ENCODE measurements around the gene CYBRD1. TPM values are rescaled to one million over a fixed set of nuclear protein-coding genes. Genes with fewer than 3 reads are reported as not detected.

CYBRD1 gene
- total RNA-seq, 1 donor from 2014 or later = 126 TPM

DNA sequence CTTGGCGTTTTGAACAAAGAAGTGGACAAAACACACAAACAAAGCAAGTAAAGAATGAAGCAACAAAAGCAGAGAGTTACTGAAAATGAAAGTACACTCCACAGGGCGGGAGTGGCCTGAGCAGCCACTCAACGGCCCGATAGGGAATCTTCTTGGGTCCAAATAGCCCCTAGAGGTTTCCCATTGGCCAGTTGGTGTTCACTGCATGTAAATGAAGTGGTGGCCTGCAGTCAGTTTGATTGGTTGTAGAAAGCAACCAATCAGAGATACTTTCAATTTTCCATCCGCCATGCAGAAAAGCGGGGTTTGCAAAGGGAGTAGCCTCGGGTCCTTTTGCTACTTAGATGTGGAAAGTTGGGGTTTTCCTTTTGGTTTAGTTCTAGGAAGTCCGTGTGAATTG is 31.6 kb downstream of the CYBRD1 start:
- no peak for DNase-seq (ENCODE audit: low spot score)

DNA sequence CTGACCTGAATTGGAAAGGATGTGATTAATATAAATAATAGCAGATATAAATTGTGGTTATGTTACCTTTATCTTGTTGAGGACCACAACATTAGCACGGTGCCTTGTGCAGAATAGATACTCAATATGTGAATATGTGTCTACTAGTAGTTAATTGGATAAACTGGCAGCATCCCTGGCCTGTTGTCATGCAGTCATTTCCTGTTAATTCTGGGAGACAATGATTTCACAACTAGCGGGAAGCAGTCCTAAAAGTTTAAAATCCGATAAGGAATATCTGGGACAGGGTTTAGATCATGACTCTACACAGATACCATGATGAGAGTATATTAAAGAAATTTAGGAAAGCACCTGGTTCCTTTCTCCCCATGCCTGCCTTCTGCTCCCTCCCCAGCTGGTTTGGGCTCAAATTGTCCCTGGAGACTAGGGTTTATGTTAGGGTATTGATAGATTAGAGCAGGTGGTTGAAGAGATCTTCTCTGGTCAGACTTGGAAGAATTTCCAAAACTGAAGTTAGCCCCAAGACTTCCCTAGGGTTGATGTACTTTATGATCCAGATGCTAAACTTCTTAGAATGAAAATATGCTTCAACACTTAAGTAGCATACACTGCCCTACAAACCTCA is 32.8 kb downstream of the CYBRD1 start:
- no peak for DNase-seq (ENCODE audit: low spot score)

DNA sequence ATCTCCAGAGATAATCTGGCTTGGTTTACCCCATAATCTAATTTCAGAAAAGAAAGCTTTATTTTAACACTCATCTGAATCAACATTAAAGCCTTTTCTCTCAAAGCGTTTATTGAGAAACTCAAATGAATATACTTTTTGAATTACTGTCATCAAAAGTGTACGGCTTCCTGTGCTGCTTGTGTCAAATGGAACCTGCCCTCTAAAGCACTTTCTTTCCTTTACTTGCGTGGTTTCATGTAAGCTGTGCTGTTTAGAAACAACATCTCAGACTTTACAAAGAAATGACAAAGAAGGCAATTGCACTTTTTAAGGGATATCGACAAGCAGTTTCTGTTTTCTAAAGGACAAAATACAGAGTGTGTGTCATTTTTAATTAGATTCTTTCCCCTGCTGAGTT is 35.1 kb downstream of the CYBRD1 start:
- DNase-seq (ENCODE audit: low spot score) = no peak

DNA sequence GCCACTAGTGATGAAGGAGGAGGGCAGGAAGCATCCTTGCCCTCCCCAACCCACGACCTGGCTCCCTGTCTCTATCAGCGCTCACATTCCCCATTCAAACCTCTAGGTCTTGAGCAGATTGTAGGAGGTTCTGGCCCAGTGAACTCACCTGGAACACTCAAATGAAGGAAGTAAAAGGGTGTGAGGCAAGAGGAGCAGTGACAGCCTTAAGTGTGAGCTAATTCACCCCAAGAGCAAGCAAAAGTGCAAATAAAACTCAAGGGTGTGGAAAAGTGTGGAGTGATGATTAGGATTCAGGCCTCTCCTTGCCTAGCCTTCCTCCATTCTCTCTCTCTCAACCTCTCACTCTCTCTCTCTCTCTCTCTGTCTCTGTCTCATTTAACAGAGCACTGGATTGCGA is 41.0 kb downstream of the CYBRD1 start:
- DNase-seq (ENCODE audit: low spot score) = no peak

DNA sequence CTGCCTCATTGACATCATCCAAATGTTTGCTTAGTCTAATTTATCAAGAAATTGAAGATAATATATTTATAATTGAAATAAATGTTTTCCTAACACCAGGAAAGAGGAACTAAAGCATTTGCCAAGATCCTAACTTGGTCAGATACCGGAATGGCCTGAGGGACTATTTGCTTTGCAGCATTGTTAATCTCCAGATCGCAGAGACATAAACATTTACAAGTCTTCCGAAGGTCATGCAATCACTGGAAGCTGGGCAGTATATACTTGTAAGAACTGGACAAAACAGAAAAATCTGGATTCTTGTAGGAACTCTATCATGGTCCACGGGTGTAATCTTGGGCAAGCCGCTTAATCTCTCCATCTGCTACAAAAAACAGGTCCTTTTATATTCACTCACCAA is 42.2 kb downstream of the CYBRD1 start:
- no peak for DNase-seq (ENCODE audit: low spot score)

- DNase-seq (ENCODE audit: low spot score) = no peak
These were observed 43.8 kb downstream of the CYBRD1 start for GRCh38 chr2:171566057-171566456.

DNA sequence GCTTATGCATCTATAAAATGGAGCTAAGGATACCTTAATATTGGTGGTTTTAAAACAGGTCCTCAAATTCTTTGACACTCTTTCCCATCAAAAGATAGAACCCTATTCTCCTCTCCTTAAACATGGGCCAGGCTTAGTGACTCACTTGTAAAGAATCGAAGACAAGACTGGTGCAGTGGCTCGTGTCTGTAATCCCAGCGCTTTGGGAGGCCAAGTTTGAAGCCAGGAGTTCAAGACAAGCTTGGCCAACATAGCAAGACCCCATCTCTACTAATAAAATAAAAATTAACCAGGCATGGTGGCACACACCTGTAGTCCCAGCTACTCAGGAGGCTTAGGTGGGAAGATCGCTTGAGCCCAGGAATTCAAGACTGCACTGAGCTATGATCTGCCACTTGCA is 44.5 kb downstream of the CYBRD1 start:
- DNase-seq (ENCODE audit: low spot score) = no peak

DNA sequence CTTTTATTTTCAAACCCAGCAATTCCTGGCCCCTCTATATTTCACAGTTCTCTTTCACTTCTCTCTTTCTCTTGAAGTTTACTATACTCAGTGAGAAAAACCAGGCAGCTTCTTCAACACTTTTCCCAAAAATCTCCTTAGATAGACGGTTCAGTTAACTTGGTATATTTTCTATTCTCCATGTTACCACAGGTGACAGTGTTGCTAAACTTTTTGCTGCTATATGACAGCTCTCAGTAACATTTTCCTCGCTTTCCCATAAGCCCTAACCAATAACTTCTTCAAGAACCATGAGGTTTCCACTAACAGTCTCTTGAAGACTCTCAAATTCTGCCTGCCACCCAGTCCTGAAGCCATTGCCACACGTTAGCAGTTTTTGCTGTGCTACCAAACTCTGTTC is 45.8 kb downstream of the CYBRD1 start:
- DNase-seq (ENCODE audit: low spot score) = no peak

GRCh38 chr2:171571721-171572120 is 49.4 kb downstream of the CYBRD1 start:
- DNase-seq (ENCODE audit: low spot score) = no peak

DNA sequence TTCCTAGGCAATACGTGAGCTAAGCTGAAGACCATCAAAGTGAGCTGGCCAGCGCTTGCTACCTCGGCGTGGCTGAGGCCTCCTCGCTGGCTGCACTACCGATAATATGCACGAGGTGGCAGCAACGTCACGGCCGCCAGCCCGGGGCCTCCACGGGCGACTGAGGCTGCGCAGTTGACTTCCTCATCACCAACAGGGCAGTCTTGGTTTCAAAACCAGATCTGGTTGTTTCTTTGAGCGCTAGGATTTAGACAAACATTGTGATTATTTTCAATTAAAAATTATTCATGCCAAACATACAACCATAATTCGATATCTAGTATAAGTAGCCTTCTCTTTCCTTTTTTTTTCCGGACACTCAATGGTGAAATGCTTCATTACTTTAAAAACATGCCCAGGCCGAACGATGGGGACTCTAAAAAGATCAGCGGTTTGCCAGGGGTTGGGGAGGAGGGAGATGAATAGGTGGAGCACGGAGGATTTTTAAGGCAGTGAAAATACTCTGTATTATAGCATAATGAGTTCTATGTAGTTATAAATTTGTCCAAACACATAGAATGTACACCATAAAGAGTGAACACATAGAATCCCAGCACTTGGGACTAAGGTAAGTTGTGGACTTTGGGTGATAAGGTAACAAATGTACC is 52.0 kb downstream of the CYBRD1 start:
- peak; percentile 81 for DNase-seq (ENCODE audit: low spot score)

DNA sequence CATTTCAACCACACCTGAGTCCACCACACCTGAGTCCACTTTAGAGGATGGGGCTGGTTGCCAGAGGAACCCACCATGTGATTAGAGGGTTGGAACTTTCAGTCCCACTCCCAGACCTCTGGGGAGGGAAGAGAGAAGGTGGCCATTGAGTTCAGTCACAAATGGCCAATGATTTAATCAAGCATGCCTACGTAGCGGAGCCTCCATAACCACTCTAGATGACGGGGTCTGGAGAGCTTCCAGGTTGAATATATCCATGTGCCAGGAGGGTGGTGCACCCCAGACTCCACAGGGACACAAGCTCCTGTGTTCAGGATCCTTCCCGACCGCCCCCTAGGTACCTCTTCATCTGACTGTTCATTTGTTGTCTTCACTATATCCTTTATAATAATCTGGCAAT is 53.3 kb downstream of the CYBRD1 start:
- DNase-seq (ENCODE audit: low spot score) = no peak

- DNase-seq (ENCODE audit: low spot score) = no peak
These were observed 56.0 kb downstream of the CYBRD1 start for GRCh38 chr2:171578127-171578803.

- no peak for DNase-seq (ENCODE audit: low spot score)
These were observed 57.2 kb downstream of the CYBRD1 start for GRCh38 chr2:171579481-171579880.

DNA sequence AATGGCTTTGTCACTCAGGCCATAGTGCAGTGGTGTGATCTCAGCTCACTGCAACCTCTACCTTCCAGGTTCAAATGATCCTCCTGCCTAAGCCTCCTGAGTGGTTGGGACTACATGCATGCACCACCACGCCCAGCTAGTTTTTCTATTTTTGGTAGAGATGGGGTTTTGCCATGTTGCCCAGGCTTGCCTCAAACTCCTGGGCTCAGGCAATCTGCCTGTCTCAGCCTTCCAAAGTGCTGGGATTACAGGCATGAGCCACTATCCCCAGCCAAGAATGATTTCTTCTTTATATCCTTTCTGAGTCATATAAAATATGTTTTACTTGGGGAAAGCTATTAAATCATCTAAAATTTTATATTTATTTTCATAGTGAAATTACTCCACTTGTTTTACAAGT is 61.3 kb downstream of the CYBRD1 start:
- DNase-seq (ENCODE audit: low spot score) = no peak

GRCh38 chr2:171584001-171584400 is 61.7 kb downstream of the CYBRD1 start:
- DNase-seq (ENCODE audit: low spot score) = no peak

- DNase-seq (ENCODE audit: low spot score) = no peak
These were observed 64.9 kb downstream of the CYBRD1 start for GRCh38 chr2:171587132-171587531.

DNA sequence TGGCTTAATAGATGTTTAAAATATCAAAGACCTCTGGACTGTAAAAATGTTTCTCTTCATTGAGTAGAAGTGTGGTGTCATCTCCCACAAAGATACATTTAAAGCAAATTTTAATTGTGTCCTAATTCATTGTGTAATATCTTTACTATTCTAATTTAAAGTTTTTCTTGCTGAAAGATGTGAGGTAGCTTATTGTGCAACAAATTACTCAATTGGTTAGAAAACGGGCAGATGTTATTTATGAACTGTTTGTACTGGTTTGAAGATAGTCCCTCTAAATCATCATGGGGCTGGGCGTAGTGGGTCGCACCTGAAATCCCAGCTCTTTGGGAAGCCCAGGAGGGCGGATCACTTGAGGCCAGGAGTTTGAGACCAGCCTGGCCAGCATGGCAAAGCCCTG is 65.3 kb downstream of the CYBRD1 start:
- DNase-seq (ENCODE audit: low spot score) = no peak

DNA sequence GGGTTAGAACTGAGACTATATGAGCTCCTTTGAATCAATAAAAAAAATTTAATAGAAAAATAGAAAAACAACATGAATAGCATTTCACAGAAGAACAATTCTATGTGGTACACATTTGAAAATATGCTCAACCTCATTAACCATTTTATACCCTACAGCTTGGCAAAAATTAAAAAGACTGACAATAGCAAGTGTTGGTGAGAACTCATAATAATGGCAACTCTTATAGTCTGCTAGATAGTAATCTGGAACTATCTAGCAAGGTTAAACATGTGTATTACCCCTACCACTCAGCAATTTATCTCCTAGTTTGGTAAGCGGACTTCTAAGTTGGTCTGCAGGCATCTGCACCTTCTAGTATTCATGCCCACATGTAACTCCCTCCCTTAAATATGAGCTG is 67.8 kb downstream of the CYBRD1 start:
- DNase-seq (ENCODE audit: low spot score) = no peak

GRCh38 chr2:171592036-171592555 is 69.8 kb downstream of the CYBRD1 start:
- DNase-seq (ENCODE audit: low spot score) = no peak

DNA sequence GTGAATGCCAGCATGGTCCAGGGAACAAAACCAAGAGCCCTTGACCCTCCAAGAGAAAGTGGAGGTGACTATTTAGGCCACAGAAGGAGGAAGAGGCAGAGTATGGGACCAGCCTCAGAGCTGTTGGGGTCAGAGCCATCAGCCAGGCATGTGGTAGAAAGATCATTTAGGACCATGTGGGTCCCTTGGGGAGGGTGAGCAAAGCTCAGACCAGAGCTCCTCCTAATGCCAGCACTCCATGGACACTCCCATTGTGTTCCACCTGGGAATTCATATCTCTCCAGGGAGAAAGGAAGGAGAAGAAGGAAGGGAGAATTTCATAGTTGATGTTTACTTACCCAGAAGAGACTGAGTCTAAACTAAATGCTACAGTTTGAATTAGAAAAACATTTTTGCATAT is 73.2 kb downstream of the CYBRD1 start:
- DNase-seq (ENCODE audit: low spot score) = no peak

GRCh38 chr2:171595896-171596295 is 73.6 kb downstream of the CYBRD1 start:
- no peak for DNase-seq (ENCODE audit: low spot score)

GRCh38 chr2:171598713-171599319 is 76.5 kb downstream of the CYBRD1 start:
- DNase-seq (ENCODE audit: low spot score) = peak; percentile 35

DNA sequence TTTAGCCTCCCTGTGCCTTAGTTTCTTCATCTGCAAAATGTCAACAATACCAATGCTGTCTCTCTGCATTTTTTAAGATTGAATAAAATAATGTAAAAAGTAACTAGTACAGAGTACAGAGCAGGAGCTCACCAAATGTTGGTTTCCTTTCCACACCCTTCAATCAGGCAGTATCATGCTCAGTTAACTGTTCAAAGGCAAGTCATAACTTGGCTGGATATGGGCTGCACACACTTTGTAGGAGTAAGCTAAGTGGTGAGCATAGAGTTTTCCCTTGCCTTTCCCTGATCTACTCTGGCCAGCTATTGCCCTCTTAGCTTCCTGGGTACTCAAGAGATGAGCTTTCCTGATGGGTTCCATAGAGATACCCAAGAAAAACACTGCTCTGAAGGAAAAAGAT is 77.9 kb downstream of the CYBRD1 start:
- no peak for DNase-seq (ENCODE audit: low spot score)

Data from mucosa of gallbladder (tissue), 1 donor.